ENCODE measurements around the gene MUC6. TPM values are rescaled to one million over a fixed set of nuclear protein-coding genes. Genes with fewer than 3 reads are reported as not detected.

MUC6 gene
- total RNA-seq, 1 donor from 2014 or later, result not detected

GRCh38 chr11:995044-995751 lies 41.3 kb downstream of the MUC6 start:
- H3K36me3 Mint-ChIP-seq (ENCODE audit: unreplicated experiment), result peaks cover 11% of the 10 kb centered on the region

DNA sequence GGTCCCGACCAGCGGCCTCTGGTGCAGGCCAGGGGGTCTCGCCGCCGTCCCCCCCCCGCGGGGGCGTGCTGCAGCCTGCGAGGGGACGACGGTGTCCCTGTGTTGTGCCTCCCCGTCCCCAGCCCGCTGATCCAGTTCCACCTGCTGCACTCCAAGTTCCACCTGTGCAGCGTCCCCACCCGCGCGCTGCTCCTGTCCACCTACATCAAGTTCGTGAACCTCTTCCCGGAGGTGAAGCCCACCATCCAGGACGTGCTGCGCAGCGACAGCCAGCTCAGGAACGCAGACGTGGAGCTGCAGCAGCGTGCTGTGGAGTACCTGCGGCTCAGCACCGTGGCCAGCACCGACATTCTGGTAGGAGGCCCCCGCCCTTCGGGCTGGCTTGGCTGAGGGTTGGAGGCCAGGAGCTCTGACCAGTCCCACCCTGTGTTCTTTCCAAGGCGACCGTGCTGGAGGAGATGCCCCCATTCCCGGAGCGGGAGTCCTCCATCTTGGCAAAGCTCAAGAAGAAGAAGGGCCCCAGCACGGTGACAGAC lies 42.8 kb downstream of the MUC6 start:
- H3K27ac Mint-ChIP-seq (ENCODE audit: unreplicated experiment), result no peak overlapping the region
- no peak for DNase-seq (ENCODE audit: extremely low spot score, unreplicated experiment)
- H3K9me3 Mint-ChIP-seq (ENCODE audit: unreplicated experiment), result no peaks in the 10 kb centered on the region
- H3K4me1 Mint-ChIP-seq (ENCODE audit: unreplicated experiment), result peaks cover 2% of the 10 kb centered on the region
- H3K27me3 Mint-ChIP-seq (ENCODE audit: unreplicated experiment), result no peaks in the 10 kb centered on the region
- TF ChIP-seq CTCF (IDR thresholded peaks at IDR 0.05), result no peak
- H3K36me3 Mint-ChIP-seq (ENCODE audit: unreplicated experiment), result peaks cover 16% of the 10 kb centered on the region
- H3K4me3 Mint-ChIP-seq (ENCODE audit: unreplicated experiment), result no peak overlapping the region

More at GRCh38 chr11:995044-995751, 41.3 kb downstream of the MUC6 start:
- TF ChIP-seq CTCF (IDR thresholded peaks at IDR 0.05), result no peak
- DNase-seq (ENCODE audit: extremely low spot score, unreplicated experiment), result no peak
- Mint-ChIP-seq H3K9me3 (ENCODE audit: unreplicated experiment) (no peaks in the 10 kb centered on the region), H3K4me3 (ENCODE audit: unreplicated experiment) (no peak overlapping the region), H3K4me1 (ENCODE audit: unreplicated experiment) (peaks cover 2% of the 10 kb centered on the region), H3K27me3 (ENCODE audit: unreplicated experiment) (no peaks in the 10 kb centered on the region), H3K27ac (ENCODE audit: unreplicated experiment) (peak overlapping the region; percentile 29)

GRCh38 chr11:992577-992976 lies 43.9 kb downstream of the MUC6 start:
- H3K4me3 Mint-ChIP-seq (ENCODE audit: unreplicated experiment), result no peak overlapping the region
- no peaks in the 10 kb centered on the region for H3K27me3 Mint-ChIP-seq (ENCODE audit: unreplicated experiment)
- H3K27ac Mint-ChIP-seq (ENCODE audit: unreplicated experiment), result no peak overlapping the region
- no peak for TF ChIP-seq CTCF (IDR thresholded peaks at IDR 0.05)
- peaks cover 20% of the 10 kb centered on the region for H3K36me3 Mint-ChIP-seq (ENCODE audit: unreplicated experiment)
- no peaks in the 10 kb centered on the region for H3K9me3 Mint-ChIP-seq (ENCODE audit: unreplicated experiment)
- DNase-seq (ENCODE audit: extremely low spot score, unreplicated experiment), result no peak
- peaks cover 2% of the 10 kb centered on the region for H3K4me1 Mint-ChIP-seq (ENCODE audit: unreplicated experiment)

DNA sequence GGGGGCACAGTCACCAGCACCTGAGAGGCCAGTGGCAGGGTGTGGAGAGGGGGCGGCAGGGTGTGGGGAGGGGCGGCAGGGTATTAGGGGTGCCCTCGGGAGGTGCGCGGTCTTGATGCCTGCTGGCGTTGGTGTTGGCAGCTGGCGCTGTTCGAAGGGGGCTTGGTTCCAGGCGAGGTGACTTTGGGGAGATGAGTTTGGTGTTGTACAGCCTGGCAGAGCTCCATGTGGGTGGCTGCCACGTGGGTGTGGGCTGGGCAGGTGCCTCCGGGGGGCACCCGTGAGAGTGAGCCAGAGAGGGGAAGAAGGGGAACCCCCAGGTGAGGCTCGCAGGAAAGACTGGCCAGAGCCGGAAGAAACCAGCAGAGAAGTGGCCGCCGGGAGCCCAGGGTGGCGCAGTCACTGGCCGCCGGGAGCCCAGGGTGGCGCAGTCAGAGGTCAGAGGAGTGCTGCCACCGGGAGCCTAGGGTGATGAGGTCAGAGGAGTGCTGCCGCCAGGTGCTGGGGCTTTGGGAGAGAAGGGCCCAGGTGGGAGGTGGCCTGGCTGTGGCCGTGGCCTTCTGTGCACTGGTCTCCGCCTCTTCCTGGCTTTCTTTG lies 44.7 kb downstream of the MUC6 start:
- Mint-ChIP-seq H3K27me3 (ENCODE audit: unreplicated experiment) (no peaks in the 10 kb centered on the region), H3K4me3 (ENCODE audit: unreplicated experiment) (no peak overlapping the region), H3K9me3 (ENCODE audit: unreplicated experiment) (no peaks in the 10 kb centered on the region), H3K4me1 (ENCODE audit: unreplicated experiment) (peaks cover 2% of the 10 kb centered on the region), H3K27ac (ENCODE audit: unreplicated experiment) (no peak overlapping the region), H3K36me3 (ENCODE audit: unreplicated experiment) (peaks cover 20% of the 10 kb centered on the region)
- TF ChIP-seq CTCF (IDR thresholded peaks at IDR 0.05), result no peak
- no peak for DNase-seq (ENCODE audit: extremely low spot score, unreplicated experiment)

GRCh38 chr11:991034-991433 lies 45.5 kb downstream of the MUC6 start:
- Mint-ChIP-seq H3K4me1 (ENCODE audit: unreplicated experiment) (peaks cover 2% of the 10 kb centered on the region), H3K4me3 (ENCODE audit: unreplicated experiment) (no peak overlapping the region), H3K27ac (ENCODE audit: unreplicated experiment) (no peak overlapping the region), H3K9me3 (ENCODE audit: unreplicated experiment) (no peaks in the 10 kb centered on the region), H3K27me3 (ENCODE audit: unreplicated experiment) (no peaks in the 10 kb centered on the region), H3K36me3 (ENCODE audit: unreplicated experiment) (peaks cover 23% of the 10 kb centered on the region)
- TF ChIP-seq CTCF (IDR thresholded peaks at IDR 0.05), result no peak
- DNase-seq (ENCODE audit: extremely low spot score, unreplicated experiment), result no peak

Data from osteocyte (in vitro differentiated cells).